Astrocyte of the hippocampus (primary cell): ENCODE results near the gene HMOX1.
"Not testable (repeated sequence)": the region's sequence is repeated elsewhere in the genome, so short reads cannot be mapped to it uniquely, and the experiment has no call there.

Source experiments
- DNase-seq: peaks from one replicate; pipeline ENCODE4 v3.0.0; 2011; ENCODE audit warnings: low read depth, low spot score

The HMOX1 gene

GRCh38 chr22:35380013-35380412, 883 bp upstream of the HMOX1 start:
- no peak for DNase-seq

GRCh38 chr22:35381424-35382009, 621 bp downstream of the HMOX1 start:
- DNase-seq, result no peak

GRCh38 chr22:35383679-35384071, 2.8 kb downstream of the HMOX1 start:
- DNase-seq, result no peak

GRCh38 chr22:35384527-35384926, 3.6 kb downstream of the HMOX1 start:
- no peak for DNase-seq

- DNase-seq, result no peak
These were observed 4.2 kb downstream of the HMOX1 start for GRCh38 chr22:35384975-35385588.

- DNase-seq, result no peak
These were observed 5.9 kb downstream of the HMOX1 start for GRCh38 chr22:35386670-35387288.

- no peak for DNase-seq
These were observed 10.0 kb downstream of the HMOX1 start for GRCh38 chr22:35390933-35391332.

- DNase-seq, result no peak
These were observed 11.5 kb downstream of the HMOX1 start for GRCh38 chr22:35392357-35392756.

GRCh38 chr22:35393116-35394010, 12.5 kb downstream of the HMOX1 start:
- no peak for DNase-seq

GRCh38 chr22:35394011-35394312, 13.1 kb downstream of the HMOX1 start:
- peak; percentile 33 for DNase-seq

GRCh38 chr22:35394810-35395563, 14.1 kb downstream of the HMOX1 start:
- DNase-seq, result no peak

- not testable (repeated sequence) for DNase-seq
These were observed 15.7 kb downstream of the HMOX1 start for GRCh38 chr22:35396622-35397021.

GRCh38 chr22:35397095-35397904, 16.4 kb downstream of the HMOX1 start:
- peak; percentile 48 for DNase-seq

GRCh38 chr22:35398591-35398973, 17.7 kb downstream of the HMOX1 start:
- no peak for DNase-seq

GRCh38 chr22:35399114-35399677, 18.3 kb downstream of the HMOX1 start:
- DNase-seq, result no peak

- DNase-seq, result peak; percentile 99
These were observed 19.0 kb downstream of the HMOX1 start, which contains the start of gene MCM5 for GRCh38 chr22:35399678-35400500. MCM5 (plus strand) TSS chr22:35400140; CDS start chr22:35400439, 299 bp downstream.

GRCh38 chr22:35400501-35400790, 19.6 kb downstream of the HMOX1 start:
- no peak for DNase-seq

- no peak for DNase-seq
These were observed 21.0 kb downstream of the HMOX1 start for GRCh38 chr22:35401863-35402262.

- no peak for DNase-seq
These were observed 22.5 kb downstream of the HMOX1 start for GRCh38 chr22:35403356-35403755.

GRCh38 chr22:35404176-35404575, 23.3 kb downstream of the HMOX1 start:
- no peak for DNase-seq
